B cell (primary cell): Measurements from ENCODE around the gene MORC1.

Experiments
- CTCF ChIP-seq: fragments of 200-600 bp; IDR thresholded peaks from one replicate; pipeline ENCODE4 v1.8.0; 2022; ENCODE audit warnings: antibody characterized with exemption, mild to moderate bottlenecking
- EZH2 ChIP-seq: IDR thresholded peaks from 2 replicates; pipeline ENCODE4 v1.6.1; 2012; ENCODE audit warnings: borderline replicate concordance, low read depth, mild to moderate bottlenecking, moderate library complexity, low read length; ENCODE audit not compliant: insufficient read depth, poor library complexity, severe bottlenecking

- TF ChIP-seq CTCF (no peak), EZH2 (no peak)
These were observed 51.1 kb downstream of the MORC1 start for GRCh38 chr3:109066864-109067263.
